ENCODE measurements around the gene ALCAM.

The ALCAM gene

DNA sequence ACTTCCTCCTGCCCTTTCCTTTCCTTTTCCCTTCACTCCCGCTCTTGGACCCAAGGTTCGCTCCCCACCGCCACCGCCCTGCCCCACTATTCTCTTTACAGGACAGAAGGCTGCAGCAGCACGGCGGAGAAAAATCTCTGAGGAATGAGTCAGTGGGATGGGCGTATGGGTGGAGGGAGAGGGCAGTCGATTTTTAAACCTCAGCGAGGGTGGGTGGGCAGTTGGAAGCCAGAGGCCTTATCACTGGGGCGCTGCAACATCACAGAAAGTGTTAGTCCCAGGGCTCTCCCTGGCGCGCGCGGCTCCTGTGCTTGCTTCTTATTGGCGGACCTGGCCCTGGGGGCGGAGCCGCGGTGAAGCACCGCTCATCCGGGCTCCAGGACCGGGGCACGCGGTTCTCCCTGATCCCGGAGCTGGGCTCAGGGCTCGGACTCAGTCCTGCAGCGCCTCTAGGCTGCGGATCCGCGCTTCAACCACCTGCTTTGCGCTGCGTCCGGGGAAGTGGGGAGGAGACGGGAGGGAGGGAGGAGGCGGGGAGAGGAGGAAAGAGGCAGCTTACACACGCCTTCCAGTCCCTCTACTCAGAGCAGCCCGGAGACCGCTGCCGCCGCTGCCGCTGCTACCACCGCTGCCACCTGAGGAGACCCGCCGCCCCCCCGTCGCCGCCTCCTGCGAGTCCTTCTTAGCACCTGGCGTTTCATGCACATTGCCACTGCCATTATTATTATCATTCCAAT lies at the start of gene ALCAM:
Gene ALCAM (plus strand): TSS at position 584 of the 737 bp plus-strand sequence.
- peak; percentile 68 to 99 (median 96) for DNase-seq

DNA sequence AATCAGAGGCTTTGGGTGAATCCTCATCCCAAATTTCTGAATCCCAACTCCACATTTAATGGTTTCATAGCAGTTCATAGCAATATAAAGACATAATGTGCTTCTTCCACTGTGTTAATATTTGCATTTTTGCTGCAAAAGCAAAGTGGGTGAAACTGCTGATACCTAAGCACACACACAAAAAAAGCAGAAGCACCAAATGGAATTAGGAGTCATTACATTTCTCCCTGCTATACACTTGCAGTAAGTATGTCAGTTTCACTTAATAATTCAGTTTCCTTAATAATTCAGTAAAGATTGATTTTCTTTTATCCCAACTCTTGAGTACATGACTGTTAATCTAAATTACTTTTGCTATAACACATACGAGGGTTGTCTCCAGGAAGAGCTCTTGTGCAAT lies 48.9 kb upstream of the ALCAM start:
- no peak for DNase-seq

GRCh38 chr3:105322570-105323273 lies 44.0 kb upstream of the ALCAM start:
- DNase-seq, result no peak

DNA sequence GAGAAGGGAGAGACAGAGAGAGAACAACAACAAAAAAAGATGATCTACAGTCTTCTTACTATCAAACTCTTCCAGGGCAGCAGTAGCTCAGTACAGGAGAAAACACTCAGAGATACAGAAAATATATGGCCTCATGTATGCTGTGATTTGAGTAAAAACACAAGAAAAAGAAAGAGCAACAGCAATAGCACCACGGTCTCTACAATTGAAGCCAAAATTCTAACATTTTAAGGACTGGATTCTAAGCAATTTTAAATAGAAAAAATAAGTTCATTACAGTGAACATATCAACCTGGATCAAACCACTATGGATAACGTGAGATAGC lies 43.5 kb upstream of the ALCAM start:
- DNase-seq, result no peak

DNA sequence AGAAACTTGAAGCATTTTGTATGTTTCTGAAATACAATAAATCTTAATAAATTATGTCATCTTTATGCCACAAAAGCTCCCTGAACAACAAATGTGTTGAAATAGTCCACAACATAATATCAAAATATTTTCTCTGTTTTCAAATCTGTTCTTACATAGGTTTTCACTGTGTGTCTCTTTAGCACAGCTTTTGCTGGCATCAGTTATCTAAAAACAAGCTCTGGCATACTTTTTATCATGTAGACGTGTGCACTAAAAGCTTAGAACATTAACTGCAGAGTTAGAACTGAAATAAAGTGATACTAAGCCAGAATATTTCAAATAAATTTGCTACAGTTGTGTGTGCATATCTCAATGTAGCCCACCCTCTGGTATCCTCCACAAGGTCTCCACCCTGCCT lies 41.8 kb upstream of the ALCAM start:
- DNase-seq, result no peak

DNA sequence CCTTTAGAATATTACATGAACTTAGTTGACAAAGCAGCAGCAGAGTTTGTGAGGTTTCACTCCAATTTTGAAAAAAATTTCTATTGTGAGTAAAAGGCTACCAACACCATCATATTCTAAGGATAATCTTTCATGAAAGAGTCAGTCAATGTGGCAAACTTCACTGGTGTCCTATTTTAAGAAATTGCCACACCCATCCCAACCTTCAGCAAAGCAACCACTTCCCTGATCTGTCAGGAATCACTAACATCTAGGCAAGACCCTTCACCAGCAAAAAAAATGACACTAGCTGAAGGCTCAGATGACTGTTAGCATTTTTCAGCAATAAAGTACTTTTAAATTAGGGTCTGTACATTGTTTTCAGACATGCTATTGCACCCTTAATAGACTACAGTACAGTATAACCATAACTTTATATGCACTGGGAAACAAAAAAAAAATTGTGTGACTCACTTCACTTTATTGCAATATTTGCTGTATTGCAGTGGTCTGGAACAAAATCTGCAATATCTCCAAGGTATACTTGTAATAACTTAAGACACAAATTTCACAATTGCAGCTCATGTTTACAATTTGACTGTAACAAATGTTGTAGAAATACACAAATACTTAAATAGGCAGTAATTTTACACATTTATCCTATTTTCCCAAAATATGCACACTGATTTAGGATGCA lies 38.9 kb upstream of the ALCAM start:
- DNase-seq, result no peak

- no peak for DNase-seq
Observed at GRCh38 chr3:105328338-105328730, 38.4 kb upstream of the ALCAM start.

DNA sequence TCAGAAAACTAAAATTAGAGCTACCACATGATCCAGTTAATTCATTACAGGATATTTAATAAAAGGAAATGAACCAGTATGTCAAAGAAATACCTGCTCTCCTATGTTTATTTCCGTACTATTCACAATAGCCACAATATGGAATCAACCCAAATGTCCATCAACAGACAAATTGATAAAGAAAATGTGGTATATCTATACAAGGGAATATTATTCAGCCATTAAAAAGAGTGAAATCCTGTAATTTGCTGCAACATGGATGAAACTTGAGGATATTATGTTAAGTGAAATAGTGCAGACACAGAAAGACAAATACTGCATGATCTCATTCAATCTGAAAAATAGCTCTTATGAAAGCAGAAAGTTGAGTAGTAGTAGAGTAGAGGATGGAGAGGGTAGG lies 33.7 kb upstream of the ALCAM start:
- DNase-seq, result no peak

- no peak for DNase-seq
Observed at GRCh38 chr3:105334138-105334882, 32.4 kb upstream of the ALCAM start.

DNA sequence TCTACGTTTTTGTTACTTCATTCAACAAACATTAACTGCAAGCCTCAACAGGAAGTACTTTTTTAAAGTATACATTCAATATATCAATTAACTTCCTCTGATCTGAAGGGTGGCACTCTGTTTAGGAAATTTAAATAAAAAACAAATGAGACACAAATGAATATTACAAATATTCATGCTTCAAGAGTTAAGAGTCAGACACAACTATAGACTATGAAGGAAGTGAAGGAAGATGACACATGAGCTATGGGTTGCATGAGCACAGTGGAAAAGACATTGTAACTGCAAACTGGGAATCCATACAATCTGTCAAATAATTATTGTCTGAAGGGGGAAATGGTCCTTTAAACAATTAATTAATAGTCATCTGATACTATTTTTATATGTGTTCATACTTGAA lies 26.8 kb upstream of the ALCAM start:
- DNase-seq, result no peak

DNA sequence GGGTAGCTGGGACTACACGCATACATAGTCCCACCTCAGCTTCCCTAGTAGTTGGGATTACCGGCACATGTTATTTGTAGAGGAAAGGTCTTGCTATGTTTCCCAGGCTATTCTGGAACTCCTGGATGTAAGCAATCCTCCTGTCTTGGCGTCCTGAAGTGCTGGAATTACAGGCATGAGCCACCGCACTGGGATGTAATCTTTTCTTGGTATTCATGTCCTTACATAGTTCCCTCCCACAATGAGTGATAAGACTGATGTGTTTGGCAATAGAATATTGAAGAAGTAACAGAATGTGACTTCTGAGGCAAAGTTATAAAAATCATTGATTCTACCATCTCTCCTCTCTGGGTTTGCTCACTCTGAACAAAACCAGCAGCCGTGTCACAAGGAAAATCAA lies 22.7 kb upstream of the ALCAM start:
- no peak for DNase-seq

- DNase-seq, result no peak
Observed at GRCh38 chr3:105345156-105345555, 21.6 kb upstream of the ALCAM start.

DNA sequence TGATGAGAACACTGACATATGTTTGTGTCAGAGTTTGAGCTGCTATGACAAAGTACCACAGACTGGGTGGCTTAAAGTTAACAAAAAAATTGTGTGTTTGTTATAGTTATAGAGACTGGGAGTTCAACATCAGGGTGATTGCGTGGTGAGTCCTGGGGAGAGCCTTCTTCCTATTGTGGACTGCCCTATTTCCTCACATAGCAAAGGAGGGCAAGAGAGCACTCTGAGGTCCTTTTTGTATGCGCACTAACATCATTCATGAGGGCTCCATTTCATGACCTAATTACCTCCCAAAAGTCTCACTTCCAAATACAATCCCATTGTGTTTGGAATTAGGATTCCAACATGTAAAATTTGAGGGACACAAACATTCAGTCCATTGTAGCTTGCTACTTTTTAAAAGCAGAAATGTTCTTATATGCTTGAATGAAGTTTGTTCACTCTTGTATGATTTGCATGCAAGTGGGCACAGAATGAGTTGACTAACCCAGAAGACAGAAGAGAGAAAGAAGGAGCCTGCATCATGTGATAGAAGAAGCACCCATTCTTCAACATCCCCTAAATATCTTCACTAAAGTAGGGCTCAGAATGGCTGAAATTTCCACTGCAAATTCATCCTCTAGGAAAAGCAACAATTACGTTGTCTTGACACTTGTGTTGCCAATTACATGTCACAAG lies 18.9 kb upstream of the ALCAM start:
- no peak for DNase-seq

DNA sequence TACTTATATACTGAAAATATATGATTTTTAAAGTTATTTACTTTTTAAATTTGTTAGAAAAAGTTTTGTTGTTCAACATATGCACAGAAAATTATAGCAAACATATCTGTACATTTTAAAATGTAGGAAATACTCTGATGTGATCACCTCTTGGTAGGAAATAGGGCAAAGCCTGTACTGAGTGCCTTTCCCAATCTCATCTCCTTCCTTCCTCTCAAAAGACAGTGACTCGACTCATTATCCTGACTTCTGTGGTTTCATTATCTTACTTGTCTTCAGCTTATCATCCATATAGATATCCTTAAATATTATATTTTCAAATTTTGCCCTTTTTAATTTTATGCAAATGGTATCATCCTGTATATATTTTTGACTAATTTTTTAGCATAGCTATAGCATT lies 18.4 kb upstream of the ALCAM start:
- no peak for DNase-seq

GRCh38 chr3:105349684-105350387 lies 16.9 kb upstream of the ALCAM start:
- no peak for DNase-seq

DNA sequence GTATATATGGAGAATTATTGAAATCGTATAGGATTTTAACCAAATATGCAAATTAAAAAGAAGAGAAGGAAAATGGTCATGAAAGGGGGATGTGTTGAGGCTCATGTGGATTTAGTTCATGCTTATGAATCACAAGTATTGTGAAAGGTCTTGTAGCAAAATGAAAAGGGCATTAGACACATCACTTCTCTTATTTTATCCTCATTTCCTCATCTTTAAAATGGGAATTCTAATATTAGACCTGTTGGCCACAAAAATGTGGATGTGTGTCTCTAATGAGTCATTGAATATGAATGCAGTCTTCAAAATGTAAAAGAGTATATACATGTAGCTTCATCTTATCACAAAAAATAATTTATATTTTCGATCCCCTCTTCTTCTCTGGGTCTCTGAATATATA lies 14.9 kb upstream of the ALCAM start:
- DNase-seq, result no peak

DNA sequence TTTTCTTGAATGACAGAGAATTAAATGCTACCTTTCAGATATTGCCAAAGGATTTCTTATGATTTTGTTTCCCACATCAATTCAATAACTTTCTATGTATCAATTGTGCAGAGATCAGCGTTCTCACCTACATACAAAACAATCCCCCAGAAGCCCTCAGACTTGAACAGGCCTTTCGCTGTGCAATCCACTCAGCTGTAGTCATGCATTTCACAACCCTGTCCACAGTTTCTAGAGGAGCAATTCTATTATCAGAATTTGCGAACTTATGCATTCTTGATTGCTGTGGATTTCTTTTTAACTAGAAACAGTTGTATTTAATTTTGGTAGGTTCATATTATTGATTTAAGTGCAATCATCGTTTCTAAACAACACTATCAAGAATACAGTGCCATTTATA lies 13.7 kb upstream of the ALCAM start:
- DNase-seq, result no peak

DNA sequence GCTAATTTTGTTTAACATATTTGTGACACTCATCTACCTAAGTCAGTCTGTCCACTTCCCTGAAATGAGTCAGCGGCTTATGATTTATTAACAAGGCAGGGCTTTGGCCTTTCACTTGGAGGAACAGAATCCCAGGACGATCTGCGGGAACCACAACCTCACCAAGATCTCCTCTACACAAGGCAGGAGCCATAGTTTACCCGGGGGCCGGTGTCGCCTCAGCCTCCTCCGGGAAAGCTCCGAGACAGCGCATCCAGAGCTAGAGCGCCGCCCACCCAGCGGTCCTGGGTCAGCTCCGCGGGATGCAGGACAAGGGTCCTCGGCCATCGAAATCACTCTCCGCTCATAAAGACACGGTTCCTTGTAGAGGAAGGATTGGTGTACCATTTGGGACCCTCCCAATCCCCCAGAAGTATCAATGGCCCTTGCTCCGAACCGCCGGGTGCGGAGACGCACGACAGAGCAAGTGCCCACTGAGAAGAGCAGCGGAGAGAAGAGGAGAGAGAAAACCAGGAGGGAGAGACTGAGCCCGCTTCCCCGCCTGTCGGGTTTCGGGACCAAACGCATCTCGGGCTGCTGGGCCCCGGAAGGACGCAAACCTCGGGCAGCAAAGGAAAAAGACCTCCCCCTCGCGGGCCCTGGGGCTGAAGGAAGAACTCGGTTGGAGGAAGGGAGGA lies 13.1 kb upstream of the ALCAM start:
- peak in 37 of 58 donors; percentile 2 to 54 (median 21) for DNase-seq

- DNase-seq, result no peak
Observed at GRCh38 chr3:105354429-105354828, 12.3 kb upstream of the ALCAM start.

- DNase-seq, result peak in 1 of 58 donors; percentile 2
Observed at GRCh38 chr3:105355408-105356061, 11.2 kb upstream of the ALCAM start.
